HG03460 (cell line): ENCODE measurements around the gene BTBD17.

Experiments
- ATAC-seq: cut with Tn5 transposase; IDR thresholded peaks from one replicate; pipeline ENCODE4 v1.9.1; 2021; ENCODE audit not compliant: unreplicated experiment

BTBD17 gene

DNA sequence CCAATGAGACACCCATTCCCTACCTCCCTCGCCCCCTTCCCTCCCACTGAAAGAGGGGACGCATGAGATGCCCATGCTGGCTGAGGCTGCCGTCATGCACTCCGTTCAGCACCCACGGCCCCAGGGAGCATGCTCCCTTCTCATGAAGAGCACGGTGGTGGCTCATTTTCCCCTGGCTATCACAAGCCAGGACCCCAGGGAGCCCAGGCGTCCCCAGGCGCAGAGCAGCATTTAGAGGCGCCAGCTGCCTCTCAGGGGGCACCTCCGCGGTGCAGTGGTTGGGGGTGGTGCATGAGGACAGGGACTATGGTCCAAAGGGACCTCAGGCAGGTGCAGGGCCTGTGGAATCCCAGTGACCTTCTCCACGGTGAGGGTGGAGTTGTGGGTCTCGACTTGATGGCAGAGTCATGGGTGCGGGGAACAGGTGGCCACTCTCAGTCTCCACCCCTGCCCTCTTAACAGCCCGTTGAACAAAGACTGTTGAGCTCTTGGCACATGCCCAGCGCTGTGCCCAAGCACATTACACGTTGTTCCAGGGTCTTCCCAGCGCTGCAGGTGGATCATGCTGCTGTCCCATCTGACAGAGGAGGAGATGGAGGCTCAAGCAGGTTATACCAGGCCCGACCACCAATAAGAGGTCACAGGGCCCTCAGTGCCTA is 22.0 kb downstream of the BTBD17 start:
- ATAC-seq = no peak

DNA sequence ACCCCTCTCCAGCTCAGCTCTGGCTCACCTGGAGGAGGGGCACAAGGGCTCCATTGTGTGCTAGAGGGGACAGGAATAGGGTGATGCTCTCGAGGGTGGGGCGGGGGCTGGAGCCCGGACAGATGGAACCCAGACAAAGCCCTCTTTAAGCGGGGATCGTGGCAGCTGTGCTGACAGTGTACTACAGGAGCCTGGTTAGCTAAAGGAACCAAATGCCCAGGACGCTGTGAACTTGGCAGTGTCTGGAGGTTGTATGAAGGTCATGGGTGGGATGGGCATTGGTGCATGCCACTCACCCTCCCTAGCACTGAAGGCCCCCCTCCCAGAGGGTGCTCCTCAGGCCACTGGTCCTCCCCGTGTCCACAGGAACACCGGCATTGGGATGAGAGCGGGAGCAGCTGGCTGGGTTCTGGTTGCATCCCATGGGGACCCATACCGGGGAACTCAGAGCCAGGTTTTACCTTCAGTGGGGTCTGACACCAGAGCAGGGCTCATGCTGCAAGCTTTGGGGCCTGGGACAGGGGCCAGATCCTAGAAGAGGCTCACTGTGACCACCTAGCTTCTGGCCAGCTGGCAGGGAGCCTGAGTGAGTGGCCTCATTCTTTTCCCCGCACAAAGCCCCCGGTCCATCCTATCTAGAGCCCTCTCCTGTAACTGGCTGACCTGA is 23.7 kb downstream of the BTBD17 start:
- no peak for ATAC-seq

- no peak for ATAC-seq
These were observed 25.4 kb downstream of the BTBD17 start for GRCh38 chr17:74336307-74336706.

DNA sequence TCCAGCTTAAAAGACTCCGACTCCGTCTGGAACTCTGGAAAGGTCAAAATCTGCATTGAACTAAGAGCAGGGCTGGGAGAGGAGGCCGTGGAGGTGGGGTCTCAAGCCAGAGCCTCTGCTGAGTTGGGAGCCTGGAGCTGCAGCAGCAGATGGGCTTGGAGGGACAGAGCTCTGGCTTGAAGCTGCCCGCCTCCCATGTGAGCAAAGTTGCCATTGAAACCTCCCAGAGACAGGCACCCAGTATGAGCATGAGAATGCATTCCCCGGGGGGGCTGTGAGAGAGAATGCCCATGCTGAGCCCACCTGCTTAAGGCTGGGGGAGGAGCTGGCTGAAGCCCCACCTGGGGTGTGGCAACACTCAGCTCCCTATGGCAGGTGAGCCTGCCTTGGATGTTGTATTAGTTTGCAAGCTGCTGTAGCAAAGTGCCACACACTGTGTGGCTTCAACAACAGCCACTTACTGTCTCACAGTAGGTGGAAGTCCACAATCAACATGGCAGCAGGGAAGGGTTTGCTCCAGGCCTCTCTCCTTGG is 26.1 kb downstream of the BTBD17 start:
- no peak for ATAC-seq

- no peak for ATAC-seq
These were observed 27.2 kb downstream of the BTBD17 start for GRCh38 chr17:74334393-74335039.

DNA sequence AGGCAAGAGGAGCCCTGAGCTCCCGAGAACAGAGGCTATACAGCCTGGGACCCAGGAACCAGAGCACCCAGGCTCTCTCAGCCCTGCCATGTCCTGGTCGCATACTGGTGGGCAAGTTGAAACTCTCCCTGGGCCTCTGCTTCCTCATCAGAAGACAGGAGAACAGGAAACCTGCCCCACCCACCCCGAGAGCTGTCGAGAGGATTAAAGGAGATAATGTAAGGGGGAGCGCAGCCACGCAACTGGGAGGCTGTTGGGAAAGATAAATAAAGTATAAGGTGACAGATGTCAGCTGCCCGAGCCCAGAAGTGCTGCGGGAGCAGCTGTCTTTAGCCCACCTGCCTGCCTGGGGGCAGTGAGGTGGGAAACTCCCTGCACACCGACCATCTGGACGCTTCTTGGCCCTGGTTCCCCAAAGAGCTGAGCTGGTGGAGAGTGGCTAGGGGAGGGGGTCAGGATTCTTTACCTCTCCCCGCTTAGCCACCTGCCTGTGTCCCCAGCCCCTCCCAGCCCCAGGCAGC is 28.8 kb downstream of the BTBD17 start:
- no peak for ATAC-seq

GRCh38 chr17:74332017-74332650 is 29.5 kb downstream of the BTBD17 start:
- no peak for ATAC-seq

- no peak for ATAC-seq
These were observed 31.2 kb downstream of the BTBD17 start for GRCh38 chr17:74330446-74330845.

DNA sequence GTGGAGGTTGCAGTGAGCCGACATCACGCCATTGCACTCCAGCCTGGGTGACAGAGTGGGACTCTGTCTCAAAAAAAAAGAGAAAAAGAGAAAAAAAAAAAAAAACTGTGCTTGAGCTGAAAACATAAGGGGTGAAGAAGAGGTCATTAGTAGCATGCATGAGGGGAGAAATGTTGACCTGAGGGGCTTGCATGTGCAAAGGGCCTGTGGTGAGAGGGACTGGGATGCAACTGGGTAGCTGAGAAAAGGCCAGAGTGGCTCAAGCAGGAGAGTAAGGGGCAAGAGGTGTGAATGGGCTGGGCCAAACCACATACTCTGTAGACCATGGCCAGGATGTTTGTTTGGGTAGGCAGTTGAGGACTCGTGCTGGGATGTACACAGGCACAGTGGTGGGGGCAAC is 32.3 kb downstream of the BTBD17 start:
- no peak for ATAC-seq

- no peak for ATAC-seq
These were observed 33.2 kb downstream of the BTBD17 start for GRCh38 chr17:74328487-74328886.

DNA sequence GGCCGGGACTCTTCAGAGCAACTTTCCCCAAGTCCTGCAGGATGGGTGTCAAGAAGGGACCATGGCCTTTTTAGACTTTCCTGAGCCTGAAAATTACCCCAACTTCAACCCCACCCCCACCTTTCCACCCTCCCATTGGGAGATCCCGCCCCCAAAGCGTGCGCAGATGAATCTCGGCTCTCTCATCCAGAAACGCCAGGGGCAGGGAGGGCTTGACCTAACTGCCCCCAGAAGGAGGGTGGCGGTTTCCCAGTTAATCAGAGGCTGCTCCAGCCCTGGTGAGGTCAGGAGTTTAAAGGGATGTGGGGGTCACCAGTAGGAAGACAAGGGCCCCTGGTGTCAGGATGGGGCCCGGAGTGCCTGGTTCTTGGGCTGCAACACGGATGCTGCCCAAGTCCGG is 35.2 kb downstream of the BTBD17 start:
- ATAC-seq = no peak

DNA sequence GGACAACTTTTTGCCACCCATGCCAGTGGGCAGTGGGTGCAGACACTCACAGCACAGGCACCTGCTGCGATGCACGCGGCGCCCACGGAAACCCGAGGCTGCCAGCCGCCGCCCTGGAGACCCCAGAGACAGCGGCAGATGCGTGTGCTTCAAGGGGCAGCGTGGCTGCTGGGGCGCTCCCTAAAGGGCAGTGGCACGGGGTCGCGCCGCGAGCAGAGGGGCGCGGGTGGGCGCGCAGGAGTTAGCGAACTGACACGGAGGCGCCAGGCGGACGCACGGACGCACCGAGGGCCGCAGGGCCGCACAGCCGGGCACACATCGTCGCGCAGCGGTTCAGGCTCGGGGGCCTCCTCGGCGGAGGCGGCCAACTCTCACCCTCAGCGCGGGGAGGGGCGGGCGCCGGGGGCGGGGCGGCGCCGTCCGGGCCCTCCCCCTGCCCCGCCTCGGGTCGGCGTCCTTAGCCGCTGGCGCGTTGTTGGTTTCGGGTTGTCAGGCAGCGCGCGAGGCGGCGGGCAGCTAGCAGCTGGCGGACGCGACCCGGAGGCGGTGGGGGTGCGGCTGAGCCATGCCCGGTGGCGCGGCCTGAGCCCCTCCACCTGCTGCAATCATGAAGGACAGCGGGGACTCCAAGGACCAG is 35.8 kb downstream of the BTBD17 start, which contains the start of gene KIF19:
KIF19 (plus strand) TSS at position 484 of the 637 bp plus-strand sequence; CDS start at position 608, 124 bp downstream.
- no peak for ATAC-seq

- no peak for ATAC-seq
These were observed 36.3 kb downstream of the BTBD17 start for GRCh38 chr17:74325376-74325742.

DNA sequence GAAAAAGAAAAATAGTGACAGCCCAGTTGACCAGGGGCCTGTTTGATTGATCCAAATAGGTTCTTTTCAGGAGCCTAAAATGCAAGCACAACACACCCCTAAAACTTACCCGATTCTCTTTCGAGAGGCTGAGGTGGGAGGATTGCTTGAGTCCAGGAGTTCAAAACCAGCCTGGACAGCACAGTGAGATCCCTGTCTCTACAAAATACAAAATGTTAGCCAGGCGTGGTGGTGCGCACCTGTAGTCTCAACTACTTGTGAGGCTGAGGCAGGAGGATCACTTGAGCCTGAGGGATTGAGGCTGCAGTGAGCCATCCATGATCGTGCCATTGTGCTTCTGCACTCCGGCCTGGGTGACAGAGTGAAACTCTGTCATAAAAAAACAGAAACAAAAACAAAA is 37.1 kb downstream of the BTBD17 start:
- no peak for ATAC-seq

- ATAC-seq = no peak
These were observed 43.3 kb downstream of the BTBD17 start for GRCh38 chr17:74318391-74318790.

GRCh38 chr17:74317071-74317470 is 44.6 kb downstream of the BTBD17 start:
- no peak for ATAC-seq

DNA sequence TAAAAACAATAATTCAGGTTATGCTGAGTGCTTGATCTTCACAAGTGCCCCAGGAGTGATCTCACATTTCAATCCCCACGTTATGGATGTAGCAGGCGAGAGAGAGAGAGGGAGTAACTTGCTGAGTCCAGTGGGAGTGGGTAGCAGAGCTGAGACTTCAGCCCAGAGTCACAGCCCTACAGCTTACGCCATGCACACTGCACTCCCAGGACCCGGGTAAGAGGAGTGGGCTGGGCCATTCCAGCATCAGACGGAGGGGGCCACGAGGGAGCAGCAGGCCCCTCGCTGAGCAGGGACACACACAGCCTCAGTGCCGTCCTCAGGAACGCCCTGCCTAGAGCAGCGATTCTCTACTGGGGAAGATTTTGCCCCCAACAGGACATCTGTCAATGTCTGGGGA is 45.4 kb downstream of the BTBD17 start:
- ATAC-seq = no peak

DNA sequence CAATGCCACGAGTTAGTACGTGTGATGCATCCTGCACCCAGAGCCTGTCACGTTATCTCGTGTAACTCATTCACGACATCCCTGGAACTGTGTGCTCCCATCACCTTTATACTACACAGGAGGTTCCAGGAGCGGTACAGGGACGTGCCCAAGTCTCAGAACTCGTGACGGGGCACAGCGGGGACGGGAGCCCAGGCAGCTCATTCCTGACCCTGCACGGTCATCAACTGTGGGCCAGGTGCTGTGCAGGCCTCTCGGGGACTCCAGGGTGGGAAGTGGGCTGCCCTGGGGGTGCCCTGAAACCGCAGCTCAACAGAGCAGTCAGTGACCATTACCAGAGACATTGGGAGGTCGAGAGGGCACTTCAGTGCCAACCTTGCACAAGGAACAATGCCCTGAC is 46.8 kb downstream of the BTBD17 start:
- no peak for ATAC-seq

DNA sequence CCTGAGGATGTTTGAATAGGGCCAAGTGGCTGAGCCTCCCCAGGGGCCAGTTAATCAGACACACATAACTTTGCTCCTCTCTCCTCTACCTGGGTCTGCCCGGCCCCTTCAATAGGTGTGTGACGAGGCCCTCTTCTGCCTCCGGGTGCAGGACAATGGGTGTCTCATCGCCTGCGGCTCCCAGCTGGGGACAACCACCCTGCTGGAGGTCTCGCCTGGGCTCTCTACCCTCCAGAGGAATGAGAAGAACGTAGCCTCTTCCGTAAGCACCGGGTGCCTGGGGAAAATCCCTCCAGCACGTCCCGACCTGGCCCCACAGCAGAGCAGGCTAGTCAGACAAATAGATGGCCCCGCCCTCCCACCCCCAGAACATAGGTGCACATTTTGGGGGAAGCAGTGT is 51.8 kb downstream of the BTBD17 start:
- ATAC-seq = no peak

DNA sequence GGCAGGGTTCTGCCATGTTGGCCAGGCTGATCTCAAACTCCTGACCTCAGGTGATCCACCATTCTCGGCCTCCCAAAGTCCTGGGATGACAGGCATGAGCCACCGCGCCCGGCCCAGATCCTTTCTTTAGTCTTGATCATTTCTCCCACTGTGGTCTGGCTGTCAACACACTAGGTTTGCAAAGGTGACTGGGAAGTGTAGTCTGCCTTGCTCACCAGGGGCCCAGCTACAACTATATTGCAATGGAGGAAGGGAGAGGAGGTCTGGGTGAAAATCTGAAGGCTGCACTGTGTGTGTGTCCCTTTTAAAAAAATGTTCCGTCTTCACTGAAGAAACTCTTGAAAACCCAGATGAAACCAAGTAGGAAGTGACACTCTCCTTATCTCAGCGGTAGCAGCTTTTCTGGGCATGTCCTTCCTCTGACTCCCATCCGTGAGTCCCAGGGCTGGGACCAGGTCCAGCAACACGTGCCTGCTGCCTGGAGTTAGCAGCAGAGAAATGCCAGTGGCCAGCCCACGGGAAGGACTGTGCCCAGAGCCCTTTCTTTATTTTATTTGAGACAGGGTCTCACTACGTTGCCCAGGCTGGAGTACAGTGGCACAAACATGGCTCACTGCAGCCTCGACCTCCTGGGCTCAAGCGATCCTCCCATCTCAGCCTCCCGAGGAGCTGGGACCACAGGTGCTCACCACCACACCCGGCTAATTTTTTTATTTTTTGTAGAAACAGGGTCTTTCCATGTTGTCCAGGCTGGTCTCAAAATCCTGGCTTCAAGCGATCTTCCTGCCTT is 53.5 kb downstream of the BTBD17 start:
- ATAC-seq = no peak
